Thyroid gland (tissue), 4 donors: ENCODE results near the gene CECR2. TPM values are rescaled to one million over a fixed set of nuclear protein-coding genes. Genes with fewer than 3 reads are reported as not detected.

Experiments
- DNase-seq, 2 donors: peaks; one replicate each; pipeline ENCODE4 v3.0.0-alpha.2; 2019
- H3K27ac ChIP-seq, 3 donors: fragments of 200-600 bp; sonication (generic); 1 replicate in 2 of 3; 2 replicates in 1 of 3; pipeline ENCODE4 v1.5.1; 2016 to 2019; ENCODE audit warnings: mild to moderate bottlenecking in 1 of 3, moderate library complexity in 1 of 3
- H3K27me3 ChIP-seq: fragments of 200-600 bp; sonication (generic); one replicate; pipeline ENCODE4 v1.5.1; 2019
- H3K36me3 ChIP-seq, 2 donors: fragments of 200-600 bp; sonication (generic); one replicate each; pipeline ENCODE4 v1.5.1; 2016 to 2019
- H3K4me1 ChIP-seq, 2 donors: fragments of 200-600 bp; sonication (generic); one replicate each; pipeline ENCODE4 v1.5.1; 2017 to 2019
- H3K4me3 ChIP-seq, 3 donors: fragments of 200-600 bp; sonication (generic); replicated peaks in 1 of 3; 1 replicate in 2 of 3; 2 replicates in 1 of 3; pipeline ENCODE4 v1.5.1; 2016; ENCODE audit warnings: mild to moderate bottlenecking in 1 of 3
- H3K9me3 ChIP-seq: fragments of 200-600 bp; sonication (generic); one replicate; pipeline ENCODE4 v1.5.1; 2017
- POLR2A ChIP-seq, 2 donors: fragments of 450-650 bp; IDR thresholded peaks; one replicate each; pipeline ENCODE4 v1.6.1; 2017; ENCODE audit warnings: antibody characterized with exemption in 2 of 2, mild to moderate bottlenecking in 2 of 2, moderate library complexity in 1 of 2
- WGBS, 2 donors: methylation state at CpG; one replicate each; pipeline ENCODE4 v1.1.5; 2017; 5-methylcytosine and 5-hydroxymethylcytosine counted together
- intact Hi-C: fragments of 100-400 bp; cut with DNase I; formaldehyde crosslinking; loops from one replicate; pipeline ENCODE4 v1.15.1; 2023
- total RNA-seq, 4 donors: library from RNA; depleted of rRNA; stranded (reverse); fragments of >200 nt; gene quantifications; one replicate each; pipeline ENCODE4 v1.2.3, GENCODE V29; 2016
- TF ChIP-seq, protein P1 (sequence below), 6 experiments: fragments of 200-600 bp in 3 of 6; fragments of 450-650 bp in 3 of 6; sonication (generic) in 3 of 6; IDR thresholded peaks; one replicate each; pipeline ENCODE4 v1.5.1; 2016 to 2019; ENCODE audit warnings: antibody characterized with exemption in 6 of 6, mild to moderate bottlenecking in 2 of 6, inconsistent platforms in 1 of 6, moderate library complexity in 1 of 6

Gene CECR2
- total RNA-seq, 4 donors from 2014 or later, result 1.5 to 7.7 (median 2.1) TPM

DNA sequence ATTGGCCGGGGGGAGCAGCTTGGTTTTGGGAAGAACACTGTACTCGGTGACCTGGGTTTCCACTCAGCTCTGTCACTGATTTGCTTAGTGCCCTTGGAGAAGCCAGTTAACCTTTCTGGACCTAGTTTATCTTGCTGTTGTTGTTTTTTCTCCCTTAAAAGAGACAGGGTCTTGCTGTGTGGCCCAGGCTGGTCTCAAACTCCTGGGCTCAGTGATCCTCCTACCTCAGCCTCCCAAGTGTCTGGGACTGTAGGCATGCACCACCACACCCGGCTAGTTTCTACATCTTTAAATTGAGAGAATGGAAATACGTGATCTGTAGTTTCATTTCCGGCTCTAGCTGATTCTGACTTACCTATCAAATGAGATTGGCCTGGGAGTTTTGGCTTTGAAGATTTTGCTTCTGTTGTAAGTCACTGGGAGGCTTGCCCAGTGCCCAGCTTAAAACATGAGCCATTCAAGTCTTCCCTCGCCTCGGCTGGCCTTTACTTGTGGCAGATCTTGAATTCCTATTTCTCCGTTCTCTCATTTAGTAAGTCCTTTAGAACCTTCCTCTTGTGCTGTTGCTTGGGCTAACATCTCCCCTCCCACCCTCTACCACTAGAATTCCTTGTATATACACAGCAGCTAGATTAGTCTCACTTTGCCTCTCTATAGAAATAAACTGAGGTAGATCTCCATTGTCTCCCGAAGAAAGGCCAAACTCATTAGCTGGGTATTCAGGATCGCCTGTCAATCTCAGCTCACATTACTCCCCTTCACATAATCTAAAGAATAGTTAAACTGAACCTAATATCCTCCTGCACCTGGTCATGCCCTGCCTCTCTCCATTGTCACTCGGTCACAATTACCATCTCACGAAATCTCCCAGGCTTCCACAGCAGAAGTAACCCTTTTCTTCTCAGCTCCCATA is 106.3 kb downstream of the CECR2 start:
- H3K27ac ChIP-seq, result no peak overlapping the region
- no peak for TF ChIP-seq POLR2A (IDR thresholded peaks at IDR 0.05)
- TF ChIP-seq, protein P1, sequence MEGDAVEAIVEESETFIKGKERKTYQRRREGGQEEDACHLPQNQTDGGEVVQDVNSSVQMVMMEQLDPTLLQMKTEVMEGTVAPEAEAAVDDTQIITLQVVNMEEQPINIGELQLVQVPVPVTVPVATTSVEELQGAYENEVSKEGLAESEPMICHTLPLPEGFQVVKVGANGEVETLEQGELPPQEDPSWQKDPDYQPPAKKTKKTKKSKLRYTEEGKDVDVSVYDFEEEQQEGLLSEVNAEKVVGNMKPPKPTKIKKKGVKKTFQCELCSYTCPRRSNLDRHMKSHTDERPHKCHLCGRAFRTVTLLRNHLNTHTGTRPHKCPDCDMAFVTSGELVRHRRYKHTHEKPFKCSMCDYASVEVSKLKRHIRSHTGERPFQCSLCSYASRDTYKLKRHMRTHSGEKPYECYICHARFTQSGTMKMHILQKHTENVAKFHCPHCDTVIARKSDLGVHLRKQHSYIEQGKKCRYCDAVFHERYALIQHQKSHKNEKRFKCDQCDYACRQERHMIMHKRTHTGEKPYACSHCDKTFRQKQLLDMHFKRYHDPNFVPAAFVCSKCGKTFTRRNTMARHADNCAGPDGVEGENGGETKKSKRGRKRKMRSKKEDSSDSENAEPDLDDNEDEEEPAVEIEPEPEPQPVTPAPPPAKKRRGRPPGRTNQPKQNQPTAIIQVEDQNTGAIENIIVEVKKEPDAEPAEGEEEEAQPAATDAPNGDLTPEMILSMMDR (IDR thresholded peaks at IDR 0.05), result no peak
- intact Hi-C loops, result no loop called here
- H3K4me3 ChIP-seq, result no peak overlapping the region
- no peaks in the 10 kb centered on the region for H3K9me3 ChIP-seq
- H3K27me3 ChIP-seq, result no peaks in the 10 kb centered on the region
- 82 to 91% methylated on average over 12 of the region's 12 CpGs for WGBS, 2 donors
- no peaks in the 10 kb centered on the region for H3K36me3 ChIP-seq
- no peaks in the 10 kb centered on the region for H3K4me1 ChIP-seq
- no peak for DNase-seq

DNA sequence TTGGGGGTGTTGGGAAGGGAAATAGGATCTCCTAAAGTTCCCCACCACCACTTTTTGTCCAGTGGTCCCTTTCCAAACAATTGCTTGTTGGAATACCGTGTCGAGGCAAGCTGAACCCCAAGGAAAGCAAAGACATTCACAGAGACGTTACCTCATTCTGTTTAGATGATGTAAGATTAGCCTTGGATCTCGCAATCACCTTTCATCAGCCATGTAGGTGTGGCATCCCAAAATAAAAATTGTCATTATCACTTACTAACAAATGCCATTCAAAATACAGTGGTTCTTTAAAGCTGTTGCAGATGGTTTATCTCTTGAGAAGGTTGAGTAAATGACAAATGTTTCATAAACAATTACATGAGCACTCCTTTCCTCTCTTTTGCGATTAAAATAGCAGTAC is 107.6 kb downstream of the CECR2 start:
- Histone ChIP-seq H3K27me3 (no peaks in the 10 kb centered on the region), H3K4me1 (no peaks in the 10 kb centered on the region), H3K4me3 (no peak overlapping the region), H3K9me3 (no peaks in the 10 kb centered on the region), H3K36me3 (no peaks in the 10 kb centered on the region), H3K27ac (no peak overlapping the region)
- intact Hi-C loops, result no loop called here
- TF ChIP-seq, protein P1 (IDR thresholded peaks at IDR 0.05), result no peak
- no peak for TF ChIP-seq POLR2A (IDR thresholded peaks at IDR 0.05)
- no peak for DNase-seq
- 81 to 88% methylated on average over 5 of the region's 5 CpGs for WGBS, 2 donors

DNA sequence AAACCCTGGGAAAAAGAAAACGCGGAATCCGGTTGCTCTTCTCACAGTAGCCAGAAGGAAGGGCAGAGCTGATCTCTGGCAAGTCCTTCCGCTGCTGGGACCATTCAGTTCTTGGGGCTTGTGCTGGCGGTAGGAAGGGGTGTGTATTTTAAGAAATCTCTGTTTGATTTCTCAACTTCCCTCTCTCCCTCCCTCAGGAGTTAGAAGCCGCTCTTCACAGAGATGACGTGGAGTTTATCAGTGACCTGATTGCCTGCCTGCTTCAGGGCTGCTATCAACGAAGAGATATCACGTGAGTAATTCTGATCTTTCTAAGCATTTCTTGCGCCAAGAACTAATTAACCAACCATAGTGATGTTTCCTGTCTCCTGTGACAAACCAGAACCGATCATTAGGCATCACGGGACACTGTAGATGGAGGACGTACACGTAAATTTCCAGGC is 108.2 kb downstream of the CECR2 start:
- 62 to 79% methylated on average over 14 of the region's 14 CpGs for WGBS, 2 donors
- intact Hi-C loops, result no loop called here
- no peaks in the 10 kb centered on the region for H3K4me1 ChIP-seq
- H3K9me3 ChIP-seq, result no peaks in the 10 kb centered on the region
- no peak for TF ChIP-seq POLR2A (IDR thresholded peaks at IDR 0.05)
- TF ChIP-seq, protein P1 (IDR thresholded peaks at IDR 0.05), result no peak
- H3K4me3 ChIP-seq, result no peak overlapping the region
- DNase-seq, result no peak
- no peak overlapping the region for H3K27ac ChIP-seq
- no peaks in the 10 kb centered on the region for H3K36me3 ChIP-seq
- H3K27me3 ChIP-seq, result no peaks in the 10 kb centered on the region

DNA sequence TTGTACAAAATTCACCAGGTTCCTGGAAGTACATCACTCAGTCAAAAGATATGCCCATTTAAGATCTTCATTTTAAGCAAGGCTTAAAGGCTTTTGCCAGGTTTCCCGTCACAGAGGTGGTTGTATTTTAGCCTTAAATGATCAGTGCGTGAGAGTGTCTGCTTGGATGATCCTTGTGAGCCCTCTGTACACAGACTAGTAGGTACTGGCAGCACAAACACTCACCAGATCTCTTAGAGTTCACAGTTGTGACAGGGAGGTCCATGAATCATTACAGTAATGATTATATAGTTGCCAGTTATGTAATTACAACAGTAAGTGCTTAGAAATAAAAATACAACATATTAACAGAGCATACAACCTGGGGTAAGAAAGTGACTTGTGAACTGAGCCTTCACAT is 109.9 kb downstream of the CECR2 start:
- Histone ChIP-seq H3K9me3 (no peaks in the 10 kb centered on the region), H3K4me1 (no peaks in the 10 kb centered on the region), H3K27ac (no peak overlapping the region), H3K4me3 (no peak overlapping the region), H3K27me3 (no peaks in the 10 kb centered on the region), H3K36me3 (no peaks in the 10 kb centered on the region)
- no peak for DNase-seq
- 78 to 86% methylated on average over 2 of the region's 2 CpGs for WGBS, 2 donors
- TF ChIP-seq POLR2A (IDR thresholded peaks at IDR 0.05), result no peak
- TF ChIP-seq, protein P1 (IDR thresholded peaks at IDR 0.05), result no peak
- intact Hi-C loops, result no loop called here

DNA sequence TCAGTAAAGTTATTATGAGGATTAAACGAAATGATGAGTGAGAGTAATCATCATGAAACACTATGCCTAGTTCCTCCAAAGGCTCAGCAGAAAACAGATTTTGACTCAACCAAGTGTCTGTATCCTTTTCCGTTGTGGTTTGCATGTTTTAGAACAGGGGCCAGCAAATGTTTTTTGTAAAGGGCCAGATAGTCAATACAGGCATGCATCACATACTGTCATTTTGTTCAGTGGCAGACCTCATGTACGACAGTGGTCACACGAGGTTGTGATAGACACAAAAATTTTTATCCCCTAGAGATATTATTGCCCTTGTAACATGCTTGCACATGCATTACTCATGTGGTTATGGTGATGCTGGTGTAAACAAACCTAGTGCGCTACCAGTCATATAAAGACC is 112.2 kb downstream of the CECR2 start:
- Histone ChIP-seq H3K36me3 (no peaks in the 10 kb centered on the region), H3K9me3 (no peaks in the 10 kb centered on the region), H3K4me3 (no peak overlapping the region), H3K27ac (no peak overlapping the region), H3K4me1 (no peaks in the 10 kb centered on the region), H3K27me3 (no peaks in the 10 kb centered on the region)
- WGBS, 2 donors, result 88% methylated on average over 5 of the region's 5 CpGs
- no peak for TF ChIP-seq POLR2A (IDR thresholded peaks at IDR 0.05)
- TF ChIP-seq, protein P1 (IDR thresholded peaks at IDR 0.05), result no peak
- intact Hi-C loops, result no loop called here
- DNase-seq, result no peak
